ENCODE measurements around the gene HUNK.

The HUNK gene

DNA sequence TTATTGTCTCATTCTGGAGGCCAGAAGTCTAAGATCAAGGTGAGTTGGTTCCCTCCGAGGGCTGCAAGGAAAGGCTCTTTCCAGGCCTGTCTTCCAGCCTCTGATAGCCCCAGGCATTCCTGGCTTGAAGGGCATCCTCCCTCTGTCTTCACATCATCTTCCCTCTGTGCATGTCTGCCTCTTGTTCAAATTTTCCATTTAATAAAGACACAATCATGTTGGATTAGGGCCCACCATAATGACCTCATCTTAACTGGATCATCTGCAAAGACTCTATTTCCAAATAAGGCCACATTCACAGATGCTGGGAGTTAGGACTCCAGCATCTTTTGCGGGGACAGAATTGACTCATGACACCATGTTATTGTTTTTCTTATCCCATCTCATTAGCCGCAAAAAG is 24.5 kb downstream of the HUNK start:
- H3K4me3 ChIP-seq (ENCODE audit: low read depth, low read length), result no peak overlapping the region
- no peak for DNase-seq (ENCODE audit: low read depth)
- TF ChIP-seq POLR2A (IDR thresholded peaks at IDR 0.05; ENCODE audit: extremely low read depth, insufficient read length), result no peak
- TF ChIP-seq, protein P1, sequence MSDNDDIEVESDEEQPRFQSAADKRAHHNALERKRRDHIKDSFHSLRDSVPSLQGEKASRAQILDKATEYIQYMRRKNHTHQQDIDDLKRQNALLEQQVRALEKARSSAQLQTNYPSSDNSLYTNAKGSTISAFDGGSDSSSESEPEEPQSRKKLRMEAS (IDR thresholded peaks at IDR 0.05; ENCODE audit: low read depth, low read length), result no peak
- no peak for TF ChIP-seq MYC (IDR thresholded peaks at IDR 0.05; ENCODE audit: low read depth, low read length)
- TF ChIP-seq, protein P2, sequence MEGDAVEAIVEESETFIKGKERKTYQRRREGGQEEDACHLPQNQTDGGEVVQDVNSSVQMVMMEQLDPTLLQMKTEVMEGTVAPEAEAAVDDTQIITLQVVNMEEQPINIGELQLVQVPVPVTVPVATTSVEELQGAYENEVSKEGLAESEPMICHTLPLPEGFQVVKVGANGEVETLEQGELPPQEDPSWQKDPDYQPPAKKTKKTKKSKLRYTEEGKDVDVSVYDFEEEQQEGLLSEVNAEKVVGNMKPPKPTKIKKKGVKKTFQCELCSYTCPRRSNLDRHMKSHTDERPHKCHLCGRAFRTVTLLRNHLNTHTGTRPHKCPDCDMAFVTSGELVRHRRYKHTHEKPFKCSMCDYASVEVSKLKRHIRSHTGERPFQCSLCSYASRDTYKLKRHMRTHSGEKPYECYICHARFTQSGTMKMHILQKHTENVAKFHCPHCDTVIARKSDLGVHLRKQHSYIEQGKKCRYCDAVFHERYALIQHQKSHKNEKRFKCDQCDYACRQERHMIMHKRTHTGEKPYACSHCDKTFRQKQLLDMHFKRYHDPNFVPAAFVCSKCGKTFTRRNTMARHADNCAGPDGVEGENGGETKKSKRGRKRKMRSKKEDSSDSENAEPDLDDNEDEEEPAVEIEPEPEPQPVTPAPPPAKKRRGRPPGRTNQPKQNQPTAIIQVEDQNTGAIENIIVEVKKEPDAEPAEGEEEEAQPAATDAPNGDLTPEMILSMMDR (IDR thresholded peaks at IDR 0.05; ENCODE audit: low read depth, low read length), result no peak

DNA sequence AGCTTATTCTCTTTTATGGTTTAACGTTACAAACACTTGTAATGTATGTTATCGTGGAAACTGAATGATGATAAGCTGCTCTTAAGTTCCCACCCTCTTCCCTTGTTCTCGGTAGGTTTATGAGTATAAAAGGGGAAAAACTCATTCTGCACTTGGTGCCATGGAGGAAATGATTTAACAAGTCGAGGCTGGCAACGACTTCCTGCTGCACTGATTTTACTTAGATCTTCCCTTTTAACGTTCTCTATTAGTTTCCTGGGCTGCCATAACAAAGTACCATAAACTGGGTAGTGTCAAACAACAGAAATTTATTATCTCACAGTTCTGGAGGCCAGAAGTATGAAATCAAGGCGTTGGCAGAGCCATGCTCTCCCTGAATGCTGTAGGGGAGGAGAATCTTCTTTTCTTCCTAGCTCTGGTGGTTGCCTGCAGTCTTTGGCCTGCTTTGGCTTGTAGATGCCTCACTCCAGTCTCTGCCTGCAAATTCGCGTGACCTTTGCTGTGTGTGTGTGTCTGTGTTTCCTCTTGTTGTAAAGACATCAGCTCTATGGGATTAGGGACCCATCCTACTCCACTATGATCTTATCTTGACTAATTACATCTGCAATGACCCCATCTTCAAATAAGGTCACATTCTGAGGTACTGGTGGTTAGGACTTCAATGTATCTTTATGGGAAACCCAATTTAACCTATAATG is 26.3 kb downstream of the HUNK start:
- no peak for DNase-seq (ENCODE audit: low read depth)
- no peak overlapping the region for H3K4me3 ChIP-seq (ENCODE audit: low read depth, low read length)
- TF ChIP-seq, protein P2 (IDR thresholded peaks at IDR 0.05; ENCODE audit: low read depth, low read length), result no peak
- no peak for TF ChIP-seq POLR2A (IDR thresholded peaks at IDR 0.05; ENCODE audit: extremely low read depth, insufficient read length)
- TF ChIP-seq, protein P1 (IDR thresholded peaks at IDR 0.05; ENCODE audit: low read depth, low read length), result no peak
- TF ChIP-seq MYC (IDR thresholded peaks at IDR 0.05; ENCODE audit: low read depth, low read length), result no peak

DNA sequence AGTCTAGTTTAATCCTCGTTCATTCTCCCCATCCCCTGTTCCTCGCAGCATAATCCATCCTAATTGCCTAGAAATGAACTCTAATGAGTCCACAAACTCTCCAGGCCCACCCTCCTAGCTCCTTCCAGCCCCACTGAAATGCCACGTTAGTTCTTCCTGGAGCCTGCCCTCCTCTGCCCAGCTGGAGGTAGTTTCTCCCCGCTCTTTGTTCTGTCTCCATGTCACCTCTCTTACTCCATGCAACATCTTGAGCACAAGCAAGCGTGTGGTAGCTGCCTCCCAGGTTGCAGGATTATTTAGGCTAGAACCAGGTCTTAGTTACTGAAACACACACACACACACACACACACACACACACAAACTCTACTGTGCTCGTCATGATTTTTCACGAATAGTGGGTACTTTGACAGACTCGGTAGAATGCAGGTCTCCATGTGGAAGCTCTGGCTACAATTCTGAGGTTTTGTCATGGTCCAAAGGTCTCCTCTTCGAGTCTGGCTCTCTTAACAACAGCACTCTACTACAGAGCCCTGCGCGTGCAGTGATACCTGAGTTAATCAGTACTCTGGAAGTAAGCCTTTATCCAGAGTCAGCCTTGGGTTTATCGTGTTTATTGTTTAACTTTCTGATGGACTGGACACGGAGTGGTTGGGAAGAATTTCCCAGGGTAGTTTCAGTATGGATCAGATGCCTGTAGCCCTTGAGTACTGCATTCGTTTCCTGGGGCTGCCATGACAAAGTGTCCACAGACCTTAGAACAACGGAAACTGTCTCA is 27.5 kb downstream of the HUNK start:
- TF ChIP-seq POLR2A (IDR thresholded peaks at IDR 0.05; ENCODE audit: extremely low read depth, insufficient read length), result no peak
- TF ChIP-seq, protein P2 (IDR thresholded peaks at IDR 0.05; ENCODE audit: low read depth, low read length), result no peak
- TF ChIP-seq MYC (IDR thresholded peaks at IDR 0.05; ENCODE audit: low read depth, low read length), result no peak
- TF ChIP-seq, protein P1 (IDR thresholded peaks at IDR 0.05; ENCODE audit: low read depth, low read length), result no peak
- no peak overlapping the region for H3K4me3 ChIP-seq (ENCODE audit: low read depth, low read length)
- DNase-seq (ENCODE audit: low read depth), result no peak

DNA sequence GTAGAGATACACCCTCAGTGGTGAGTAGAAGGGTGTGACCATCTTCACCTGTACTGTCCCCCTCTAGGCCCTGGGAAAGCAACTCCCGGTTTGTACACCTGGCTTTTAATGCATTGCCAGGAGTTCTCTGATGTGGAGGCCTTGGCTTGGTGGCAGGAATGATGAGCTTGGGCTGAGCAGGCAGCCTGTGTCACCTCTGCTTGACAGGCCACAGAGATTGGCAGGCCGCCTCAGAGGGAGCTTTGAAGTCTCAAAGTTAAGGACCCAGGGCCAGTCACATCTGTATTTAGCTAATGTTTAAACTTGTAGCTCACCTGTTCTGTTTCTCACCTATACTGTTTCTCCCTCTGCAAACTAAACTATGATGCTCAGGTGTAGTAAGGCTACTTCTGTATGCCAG is 28.5 kb downstream of the HUNK start:
- H3K4me3 ChIP-seq (ENCODE audit: low read depth, low read length), result no peak overlapping the region
- TF ChIP-seq, protein P1 (IDR thresholded peaks at IDR 0.05; ENCODE audit: low read depth, low read length), result no peak
- TF ChIP-seq MYC (IDR thresholded peaks at IDR 0.05; ENCODE audit: low read depth, low read length), result no peak
- TF ChIP-seq, protein P2 (IDR thresholded peaks at IDR 0.05; ENCODE audit: low read depth, low read length), result no peak
- DNase-seq (ENCODE audit: low read depth), result no peak

DNA sequence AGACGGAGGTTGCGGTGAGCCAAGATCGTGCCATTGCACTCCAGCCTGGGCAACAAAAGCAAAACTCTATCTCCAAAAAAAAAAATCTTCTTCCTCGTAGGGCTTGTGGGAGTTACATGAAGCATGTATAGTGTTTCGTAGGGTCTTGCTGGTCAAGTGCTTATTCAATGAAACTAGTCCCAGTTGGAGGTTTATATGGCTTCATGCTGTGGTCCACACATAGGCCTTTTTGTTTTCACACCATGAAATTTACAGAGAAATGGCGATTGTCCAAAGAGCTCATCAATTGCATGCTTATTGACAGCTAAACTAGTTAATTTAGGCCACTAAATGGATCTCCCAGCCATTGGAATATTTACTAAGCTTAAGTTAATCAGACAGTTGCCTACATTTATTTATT is 29.6 kb downstream of the HUNK start:
- no peak for DNase-seq (ENCODE audit: low read depth)
- TF ChIP-seq, protein P2 (IDR thresholded peaks at IDR 0.05; ENCODE audit: low read depth, low read length), result no peak
- no peak for TF ChIP-seq MYC (IDR thresholded peaks at IDR 0.05; ENCODE audit: low read depth, low read length)
- no peak overlapping the region for H3K4me3 ChIP-seq (ENCODE audit: low read depth, low read length)
